Superior temporal gyrus (tissue), 1 donor: ENCODE measurements around the gene PGAM5.

Experiments
- DNase-seq: peaks from one replicate; pipeline ENCODE4 v3.0.0-alpha.2; 2016; ENCODE audit errors: extremely low spot score

The PGAM5 gene

DNA sequence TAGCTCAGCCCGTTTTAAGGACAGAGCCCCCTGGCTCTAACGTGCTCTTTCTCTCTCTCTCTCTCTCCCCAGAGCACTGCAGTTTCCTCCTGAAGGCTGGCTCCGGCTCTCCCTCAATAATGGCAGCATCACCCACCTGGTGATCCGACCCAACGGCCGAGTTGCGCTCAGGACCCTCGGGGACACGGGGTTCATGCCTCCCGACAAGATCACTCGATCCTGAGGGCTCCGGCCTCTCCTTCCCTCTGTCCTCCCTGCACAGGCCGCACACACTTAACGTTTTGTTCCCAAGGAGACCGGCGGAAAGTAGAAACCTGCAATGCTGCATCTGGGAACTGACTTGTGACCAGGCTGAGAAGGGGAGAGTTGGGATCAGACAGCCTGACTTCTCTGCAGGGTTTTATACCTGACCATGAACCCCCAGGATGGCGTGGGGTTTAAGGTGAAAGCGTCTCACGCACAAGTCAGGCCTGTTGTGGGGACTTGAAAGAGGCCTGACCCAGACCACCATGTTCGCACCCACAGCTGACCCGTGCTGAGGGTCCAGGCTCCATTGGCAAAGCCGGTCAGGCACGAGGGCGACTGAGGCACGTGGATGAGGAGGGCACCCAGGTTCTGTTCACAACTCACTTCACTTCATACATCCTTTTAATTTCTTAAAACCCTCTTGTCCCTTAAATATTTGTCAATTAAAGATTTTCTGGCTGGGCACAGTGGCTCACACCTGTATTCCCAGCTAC is 10.1 kb downstream of the PGAM5 start:
- DNase-seq = no peak

DNA sequence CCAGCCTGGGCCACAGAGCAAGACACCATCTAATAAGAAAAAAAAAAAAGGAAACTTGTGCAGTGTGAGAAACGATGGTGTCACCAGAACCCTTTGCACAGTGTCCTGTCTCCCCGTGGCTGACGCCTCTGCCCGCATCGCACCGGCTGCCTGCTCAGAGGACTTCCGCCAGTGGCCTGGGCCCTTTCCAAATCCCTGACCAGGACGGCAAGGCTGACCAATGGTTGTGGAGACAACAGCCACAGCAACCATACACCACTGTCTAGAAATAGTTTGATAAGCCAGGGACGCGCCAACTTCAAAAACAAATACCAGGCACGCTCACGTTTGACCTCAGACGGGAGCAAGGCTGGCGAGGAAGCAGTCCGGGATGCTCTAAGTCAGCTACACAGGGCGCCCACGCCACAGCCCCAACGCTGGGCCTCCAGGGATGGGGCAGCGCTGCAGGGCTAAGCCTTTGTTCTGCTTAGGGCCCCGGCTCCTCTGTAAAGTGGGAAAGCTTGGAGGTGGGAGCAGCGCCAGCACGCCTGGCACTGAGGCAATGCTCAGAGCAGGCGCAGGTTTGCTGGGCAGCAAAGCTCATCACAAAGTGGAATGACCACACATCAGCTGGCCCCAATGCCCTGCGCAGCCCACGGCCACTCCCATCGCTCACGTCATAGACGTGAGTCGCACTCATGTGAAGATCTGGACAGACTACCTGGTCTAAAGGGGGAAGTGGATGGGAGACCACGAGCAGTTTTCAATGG is 12.5 kb downstream of the PGAM5 start:
- DNase-seq = no peak

DNA sequence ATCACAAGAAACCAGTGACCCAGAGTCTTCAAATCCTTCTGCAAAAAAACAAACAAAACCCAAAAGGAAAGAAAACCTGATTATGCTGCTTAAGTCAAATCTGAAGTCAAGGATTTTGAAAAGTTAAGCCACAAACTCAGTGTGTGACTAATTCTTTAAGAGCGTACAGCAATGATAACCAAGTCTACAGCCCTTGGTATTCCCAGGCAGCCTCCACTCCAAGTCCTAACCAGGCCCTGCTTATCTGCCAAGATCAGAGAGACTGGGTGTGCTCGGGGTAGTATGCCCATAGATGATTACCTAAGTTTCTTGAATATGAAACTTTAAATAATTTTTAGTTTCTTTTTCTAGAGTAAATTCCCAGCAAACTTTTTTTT is 13.1 kb downstream of the PGAM5 start:
- DNase-seq = no peak

DNA sequence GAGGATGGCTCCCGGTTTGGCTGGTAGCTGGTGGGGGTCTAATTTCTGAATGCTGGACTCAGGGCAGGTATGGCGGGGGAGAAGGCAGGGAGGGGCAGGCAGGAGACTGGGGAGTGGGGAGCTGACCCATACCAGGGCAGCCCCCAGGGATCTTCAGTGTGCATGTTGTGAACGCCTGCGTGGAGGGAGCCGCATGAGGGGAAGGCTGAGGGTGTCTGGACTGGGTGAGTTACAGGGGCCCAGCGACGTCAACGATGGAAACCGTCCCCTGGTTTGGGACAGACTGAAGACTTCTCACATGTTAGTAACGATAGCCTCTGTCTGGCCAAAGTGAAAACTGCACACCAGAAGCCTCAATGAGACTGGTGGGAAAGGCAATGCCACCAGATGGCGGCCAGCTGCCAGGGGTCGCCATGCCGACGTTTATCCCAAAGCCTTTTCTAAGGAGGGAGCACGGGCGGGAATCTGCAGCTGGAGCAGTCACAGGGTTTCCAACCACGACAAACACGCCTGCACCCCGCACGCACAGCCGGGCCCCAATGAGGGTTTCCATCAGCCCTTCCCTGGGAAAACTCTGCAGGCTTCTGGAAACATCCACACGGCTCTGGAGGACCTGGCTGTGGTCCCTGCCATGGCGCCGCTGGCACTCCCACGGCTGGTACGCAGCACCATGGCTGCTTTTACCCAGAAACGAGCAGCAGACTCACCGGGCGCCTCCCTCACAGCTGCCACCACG is 14.0 kb downstream of the PGAM5 start:
- no peak for DNase-seq

DNA sequence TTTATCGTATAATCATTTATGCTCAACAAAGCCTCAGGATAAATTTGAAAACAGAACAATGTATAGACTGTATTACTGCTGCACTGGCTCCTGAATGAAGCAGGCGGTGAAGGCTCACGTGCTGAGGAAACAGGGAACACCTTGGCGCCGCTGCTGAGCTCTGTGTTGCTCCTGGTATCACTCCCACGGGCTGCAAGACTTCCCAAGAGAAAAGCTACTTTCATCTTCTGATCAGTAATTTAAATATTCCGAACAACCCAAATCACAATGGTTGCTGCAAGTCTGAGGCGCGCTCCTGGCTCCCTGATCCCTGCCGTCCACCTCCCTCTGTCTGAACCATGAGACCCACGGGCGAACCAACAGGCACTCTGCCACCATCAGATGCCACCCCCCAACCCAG is 15.7 kb downstream of the PGAM5 start:
- DNase-seq = no peak

DNA sequence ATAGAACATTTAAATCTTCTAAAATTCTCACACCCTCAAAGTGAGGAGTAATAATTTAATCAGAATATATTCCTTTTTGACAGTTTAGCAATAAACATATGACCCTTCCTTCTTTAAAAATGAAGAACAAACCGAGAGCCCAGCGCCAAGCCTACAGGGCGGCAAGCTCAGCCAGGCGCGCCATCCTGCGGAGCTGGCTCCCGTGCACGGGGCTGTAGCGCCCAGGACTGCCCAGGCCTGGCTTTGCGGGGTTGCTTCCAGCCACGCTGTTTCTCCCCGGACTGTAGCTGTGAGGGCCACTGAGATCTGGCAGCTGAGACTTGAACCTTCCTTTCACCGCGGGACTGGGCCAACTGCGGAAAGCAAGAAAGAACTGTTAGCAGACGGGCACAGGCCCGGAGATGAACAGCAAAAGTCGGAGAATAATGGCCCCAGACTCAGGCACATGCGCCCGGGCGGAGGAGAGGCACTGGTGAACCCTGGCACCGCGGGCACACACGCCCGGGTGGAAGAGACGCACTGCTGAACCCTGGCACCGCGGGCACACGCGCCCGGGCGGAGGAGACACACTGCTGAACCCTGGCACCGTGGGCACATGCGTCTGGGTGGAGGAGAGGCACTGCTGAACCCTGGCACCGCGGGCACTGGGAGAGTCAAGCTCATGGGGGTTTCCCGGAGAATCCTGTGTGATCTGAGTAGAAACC is 16.6 kb downstream of the PGAM5 start:
- no peak for DNase-seq

DNA sequence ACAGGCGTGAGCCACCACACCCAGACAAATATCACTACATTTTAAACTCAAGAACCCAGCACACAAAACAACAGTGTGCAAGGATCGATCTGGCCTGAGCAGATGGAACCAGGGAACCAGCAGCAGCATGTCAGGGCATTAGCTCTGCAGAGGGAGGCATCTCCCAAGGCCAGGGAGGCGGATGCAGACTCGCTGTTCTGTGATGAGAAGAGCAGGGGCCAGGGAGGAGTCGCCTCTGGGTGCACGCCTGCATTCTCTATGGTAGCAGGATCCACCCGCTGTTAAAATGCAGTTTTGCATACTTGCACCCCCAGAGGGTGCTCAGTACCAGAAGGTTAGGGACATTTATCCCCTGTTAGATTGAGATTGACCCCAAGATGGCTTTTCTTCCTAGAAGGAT is 17.9 kb downstream of the PGAM5 start:
- no peak for DNase-seq

DNA sequence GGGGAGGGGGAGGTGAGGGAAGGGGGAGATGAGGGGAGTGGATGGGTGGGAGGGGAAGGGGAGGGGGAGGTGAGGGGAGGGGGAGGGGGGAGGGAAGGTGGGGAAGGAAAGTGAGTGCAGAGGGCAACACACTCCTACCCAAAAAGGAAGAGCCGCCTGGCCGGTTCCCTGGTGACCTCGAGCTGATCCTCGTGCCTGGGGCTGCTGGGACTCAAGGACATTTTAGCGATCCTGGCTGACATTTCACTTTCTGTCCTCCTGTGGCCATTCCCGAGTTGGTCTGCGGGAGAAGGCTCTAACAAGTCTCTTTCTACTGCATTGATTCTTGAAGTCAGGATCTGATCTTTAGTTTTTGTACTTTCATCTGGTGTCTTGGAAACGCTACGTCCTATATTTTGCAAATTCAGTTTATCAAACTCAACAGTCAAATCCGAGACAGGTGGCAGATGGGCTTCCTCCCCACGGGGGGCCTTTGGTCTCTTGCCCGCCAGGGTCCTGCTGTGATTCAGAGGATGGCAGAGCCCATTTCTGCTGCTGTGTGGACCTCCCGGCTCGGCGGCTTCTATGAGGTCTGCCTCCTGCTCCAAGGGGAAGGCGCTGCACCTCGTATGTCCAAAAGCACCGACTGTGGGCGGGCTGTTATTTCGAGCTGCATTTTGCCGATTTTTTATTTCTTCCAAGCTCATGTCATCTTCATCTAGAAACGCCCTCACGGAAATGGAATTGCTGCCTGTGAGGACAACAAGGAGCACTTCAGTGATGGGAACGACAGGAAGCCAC is 19.1 kb downstream of the PGAM5 start:
- DNase-seq = peak; percentile 44

DNA sequence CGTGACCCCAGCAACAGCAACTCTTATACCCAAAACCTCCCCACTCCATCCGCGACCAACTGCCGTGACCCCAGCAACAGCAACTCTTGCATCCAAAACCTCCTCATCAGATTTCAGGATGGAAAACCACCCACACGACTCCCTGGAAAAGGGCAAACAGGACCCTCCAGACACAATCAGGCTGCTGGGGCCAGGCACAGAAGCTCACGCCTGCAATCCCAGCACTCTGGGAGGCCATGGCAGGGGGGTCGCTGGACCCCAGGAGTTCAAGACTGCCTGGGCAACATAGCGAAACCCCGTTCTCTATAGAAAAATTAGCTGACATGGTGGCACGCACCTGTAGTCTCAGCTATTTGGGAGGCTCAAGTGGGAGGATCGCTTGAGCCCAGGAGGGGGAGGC is 19.7 kb downstream of the PGAM5 start:
- DNase-seq = no peak

DNA sequence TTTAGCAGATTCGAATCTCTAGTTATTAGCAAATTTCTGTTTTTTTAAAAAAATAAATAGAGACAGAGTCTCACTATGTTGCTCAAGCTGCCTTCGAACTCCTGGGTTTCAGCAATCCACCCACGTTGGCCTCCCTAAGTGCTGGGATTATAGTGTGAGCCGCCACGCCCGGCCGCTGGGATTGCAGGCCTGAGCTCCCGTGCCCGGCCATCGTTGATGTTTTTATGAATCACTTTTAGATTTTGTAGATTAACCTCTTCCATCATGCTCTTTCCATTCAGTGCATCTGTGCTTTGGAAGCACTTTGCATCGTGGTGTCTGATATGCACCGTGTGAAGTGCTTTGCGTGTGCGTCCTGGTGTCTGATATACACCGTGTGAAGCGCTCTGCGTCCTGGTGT is 20.9 kb downstream of the PGAM5 start:
- no peak for DNase-seq

DNA sequence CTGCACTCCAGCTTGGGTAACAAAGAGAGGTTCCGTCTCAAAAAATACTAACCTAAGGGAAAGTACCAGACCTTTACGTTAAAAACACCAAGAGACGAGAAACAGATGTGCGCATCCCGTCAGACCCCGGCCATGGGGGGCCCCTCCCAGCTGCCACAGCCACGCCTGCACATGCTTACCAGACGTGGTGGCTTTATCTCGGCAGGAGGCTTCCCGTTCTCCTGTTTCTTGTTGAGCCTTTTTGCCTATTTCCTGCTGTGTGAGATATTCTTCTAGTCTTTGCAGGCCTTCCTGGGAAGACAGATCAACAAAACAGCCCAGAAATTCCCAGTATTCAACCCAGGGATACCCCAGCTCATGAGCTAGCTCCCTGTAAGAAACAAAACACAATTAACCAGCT is 23.6 kb downstream of the PGAM5 start:
- DNase-seq = no peak

DNA sequence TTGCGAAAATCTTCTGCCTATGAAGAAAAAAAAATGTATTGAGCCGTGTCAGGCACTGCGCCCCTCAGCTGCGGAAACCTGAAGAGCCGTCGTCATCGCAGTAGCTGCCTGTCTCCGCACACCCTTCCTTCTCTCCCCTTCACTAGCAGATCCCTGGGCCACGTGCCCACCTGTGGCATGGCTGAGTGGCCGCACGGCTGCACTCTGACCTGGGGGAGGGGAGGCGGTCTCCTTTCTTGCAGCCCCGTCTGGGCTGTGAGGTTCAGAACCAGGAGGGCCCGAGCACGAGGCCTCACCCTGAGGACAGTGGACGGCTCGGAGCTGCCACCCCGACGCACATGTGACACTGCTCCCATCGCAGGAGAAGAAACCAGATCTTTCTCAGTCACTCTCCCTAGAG is 24.9 kb downstream of the PGAM5 start:
- no peak for DNase-seq

DNA sequence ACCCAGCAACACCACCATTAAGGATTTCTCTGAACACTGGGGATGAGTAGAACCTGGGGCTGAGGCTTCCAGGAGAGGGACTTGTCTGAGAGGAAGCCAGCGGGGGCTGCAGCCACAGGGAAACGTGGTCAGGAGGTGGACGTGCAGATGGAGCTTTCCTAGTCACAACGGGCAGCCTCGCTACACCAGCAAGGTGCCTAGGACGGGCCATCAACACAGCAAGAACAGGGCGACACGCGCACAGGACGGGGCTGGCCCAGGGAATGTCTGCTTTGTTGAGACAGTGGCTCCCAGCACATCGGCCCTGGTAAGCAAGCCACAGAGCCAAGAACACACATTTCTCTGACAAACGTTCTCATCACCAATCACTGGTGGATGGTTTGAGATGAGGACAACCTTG is 25.7 kb downstream of the PGAM5 start:
- DNase-seq = no peak

DNA sequence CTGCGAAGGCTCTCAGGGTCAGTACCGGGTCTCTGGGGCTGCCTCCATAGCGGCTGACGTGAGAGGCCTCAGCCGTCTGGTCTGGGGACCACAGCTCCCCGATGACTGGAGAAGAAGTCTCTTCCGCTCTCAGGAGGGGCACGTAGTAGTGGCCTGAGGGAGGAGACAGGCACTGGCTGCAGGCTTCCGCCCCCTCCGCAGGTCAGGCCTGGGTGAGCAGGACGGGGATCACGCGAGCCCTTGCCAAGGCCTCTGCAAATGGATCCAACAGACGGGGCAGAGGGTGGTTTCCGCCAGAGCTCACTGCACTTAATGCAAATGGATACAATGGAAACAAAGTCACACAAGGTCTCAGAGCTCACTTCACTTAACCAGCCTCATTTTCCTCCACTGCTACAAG is 26.3 kb downstream of the PGAM5 start:
- DNase-seq = no peak

DNA sequence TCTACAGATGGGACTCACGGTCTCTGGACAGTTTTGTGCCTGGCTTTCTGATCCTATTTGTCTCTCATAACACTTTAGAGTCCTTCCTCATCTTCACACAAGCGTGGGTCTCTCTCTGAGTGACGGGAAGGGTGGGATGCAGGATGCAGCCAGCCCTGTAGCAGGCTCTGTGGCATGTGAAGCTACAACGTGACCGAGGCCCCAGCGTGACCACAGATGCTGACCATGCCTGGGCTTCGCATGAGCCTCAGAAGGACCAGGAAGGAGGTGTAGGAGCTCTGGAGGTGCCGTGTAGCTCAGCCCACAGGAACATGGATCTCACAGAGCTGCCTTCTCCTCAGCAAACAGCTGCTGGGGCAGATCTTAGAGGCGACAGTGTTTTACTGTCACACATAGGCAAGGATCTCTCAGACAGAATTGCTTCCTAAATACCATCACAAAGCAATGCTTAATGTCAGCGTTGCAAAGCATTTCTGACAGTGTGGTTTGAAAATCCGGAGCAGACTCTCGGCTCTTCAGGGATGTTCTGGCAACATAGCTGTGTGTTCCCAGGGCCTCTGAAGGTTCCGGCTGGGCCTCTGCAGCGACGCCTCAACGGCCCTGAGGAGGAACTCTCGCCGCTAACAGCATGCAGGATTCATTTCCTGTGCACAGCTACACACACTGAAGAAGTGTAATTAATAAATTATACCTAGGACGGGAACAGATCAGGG is 29.1 kb downstream of the PGAM5 start:
- DNase-seq = no peak

DNA sequence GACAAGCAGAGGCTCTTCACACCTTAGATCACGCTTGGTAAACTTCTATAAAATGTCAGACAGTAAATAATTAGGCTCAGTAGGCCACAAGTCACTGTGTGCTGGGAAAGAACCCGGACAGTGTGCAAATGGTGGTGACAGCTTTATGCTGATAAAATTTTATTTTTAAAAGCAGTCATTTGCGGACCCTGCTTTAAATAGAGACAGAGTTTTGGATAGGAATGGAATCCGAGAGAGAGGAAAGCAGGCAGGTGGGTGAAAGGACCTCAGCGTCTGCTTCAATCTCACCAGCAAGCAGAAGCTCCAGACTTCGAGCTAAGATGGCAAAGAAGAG is 29.6 kb downstream of the PGAM5 start:
- no peak for DNase-seq

DNA sequence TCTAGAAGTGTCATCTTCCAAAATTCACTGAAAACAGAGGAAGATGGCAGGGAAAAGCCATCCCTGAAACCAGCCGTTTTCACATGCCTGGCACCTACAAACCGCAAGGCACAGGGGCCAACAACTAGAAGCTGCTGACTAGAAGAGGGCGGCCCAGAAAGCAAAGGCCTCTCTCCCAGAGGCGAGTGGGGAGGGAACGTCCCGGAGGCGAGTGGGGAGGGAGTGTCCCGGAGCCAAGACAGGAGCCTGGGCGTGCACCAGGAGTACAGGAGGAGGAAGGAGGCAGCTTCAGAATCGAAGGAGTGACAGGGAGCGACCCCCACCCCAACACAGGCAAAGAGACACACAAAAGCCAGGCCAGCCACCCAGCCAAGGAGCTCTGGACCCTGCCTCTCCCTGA is 30.0 kb downstream of the PGAM5 start:
- no peak for DNase-seq

DNA sequence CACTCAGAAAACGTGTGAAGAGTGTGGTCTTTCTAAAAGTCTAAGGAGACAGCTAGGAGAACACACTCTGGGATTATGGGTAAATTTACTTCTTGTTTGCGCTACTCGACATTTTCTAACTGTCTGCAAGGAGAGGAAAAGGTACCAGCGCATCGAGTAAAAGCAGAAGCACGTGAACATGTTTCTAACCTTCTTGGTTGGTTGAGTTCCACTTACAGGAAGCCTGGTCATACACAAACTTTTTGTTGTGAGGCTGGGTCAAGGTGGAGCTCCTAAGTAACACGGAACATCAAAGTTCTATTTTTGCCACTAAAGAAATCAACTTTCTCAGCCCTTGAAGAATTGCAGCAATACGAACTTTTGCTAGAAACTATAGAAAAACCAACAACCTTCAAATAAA is 31.0 kb downstream of the PGAM5 start:
- DNase-seq = no peak

DNA sequence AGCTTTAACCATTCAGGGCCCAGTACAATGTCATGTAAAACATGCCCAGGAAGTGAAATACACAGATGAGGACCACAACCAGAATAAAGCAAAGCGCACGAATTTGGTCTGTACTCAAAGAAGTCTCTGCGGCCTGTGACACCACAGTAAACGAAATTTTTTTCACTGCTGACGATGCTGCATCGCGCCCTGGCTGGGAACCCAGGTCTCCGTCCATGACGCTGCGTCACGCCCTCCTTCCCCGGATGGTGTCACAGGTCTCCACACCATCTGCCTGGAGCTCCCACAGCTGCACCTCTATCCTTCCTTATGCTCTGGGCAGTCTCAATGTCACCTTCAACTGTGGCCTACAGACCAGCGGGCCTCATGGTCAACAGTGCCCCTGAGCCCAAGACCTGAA is 33.2 kb downstream of the PGAM5 start:
- no peak for DNase-seq

DNA sequence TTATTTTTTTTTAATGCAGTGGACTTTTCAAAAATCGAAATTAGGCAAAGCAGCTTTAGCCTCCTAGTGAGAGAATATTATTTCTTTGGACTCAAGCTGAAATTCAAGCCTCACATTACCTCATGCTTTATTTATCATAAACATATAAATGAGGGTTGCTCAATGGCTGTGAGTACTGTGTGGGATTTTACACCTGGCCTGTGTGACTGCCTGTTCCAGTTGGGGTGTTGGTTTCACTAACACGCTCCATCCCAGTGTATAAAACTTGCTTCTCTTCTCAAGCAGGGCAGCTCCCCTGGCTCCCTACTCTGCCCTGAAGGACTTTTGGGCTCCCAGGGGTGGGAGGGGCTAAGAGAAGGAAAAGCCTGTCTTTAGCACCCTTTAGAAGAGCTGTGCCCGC is 36.0 kb downstream of the PGAM5 start:
- no peak for DNase-seq

DNA sequence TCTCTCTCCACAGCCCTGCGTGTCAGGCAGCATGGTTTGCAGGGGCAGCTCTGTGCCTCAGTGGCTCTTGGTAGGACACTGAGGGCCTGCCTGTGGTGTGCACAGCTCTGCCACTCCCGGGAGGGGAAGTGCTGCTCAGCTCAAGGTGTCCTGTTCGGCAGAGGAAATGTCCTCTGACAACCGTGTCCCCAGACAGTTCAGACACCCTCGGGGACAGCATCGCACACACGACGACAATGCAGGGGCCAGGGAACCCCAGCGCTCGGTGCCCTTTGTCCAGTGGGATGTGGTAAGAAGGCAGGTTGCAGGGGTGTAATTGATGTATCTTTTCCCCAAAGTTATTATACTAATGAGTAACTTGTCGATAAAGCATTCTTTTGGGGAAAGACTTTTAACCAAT is 36.8 kb downstream of the PGAM5 start:
- no peak for DNase-seq
